GM10847 (cell line): ENCODE measurements around the gene GCGR.

Source experiments
- POLR2A ChIP-seq: IDR thresholded peaks from 2 replicates; pipeline ENCODE4 v1.6.1; 2011; ENCODE audit not compliant: insufficient read length; ENCODE audit errors: extremely low read depth

GCGR gene

GRCh38 chr17:81851423-81851822 lies 47.5 kb downstream of the GCGR start:
- TF ChIP-seq POLR2A: no peak

GRCh38 chr17:81852237-81852636 lies 48.3 kb downstream of the GCGR start:
- TF ChIP-seq POLR2A: no peak

GRCh38 chr17:81854974-81855774 lies 51.2 kb downstream of the GCGR start:
- TF ChIP-seq POLR2A: no peak

- TF ChIP-seq POLR2A: no peak
Observed at GRCh38 chr17:81858170-81858966, 54.4 kb downstream of the GCGR start.

GRCh38 chr17:81858967-81859905 lies 55.3 kb downstream of the GCGR start:
- TF ChIP-seq POLR2A: no peak

GRCh38 chr17:81859906-81860755 lies 56.2 kb downstream of the GCGR start, which contains the start of gene P4HB:
Gene P4HB (minus strand): TSS chr17:81860535. CDS start chr17:81860471, 64 bp downstream.
- peak; percentile 97 for TF ChIP-seq POLR2A

- peak; percentile 91 for TF ChIP-seq POLR2A
Observed at GRCh38 chr17:81860756-81861568, 57.0 kb downstream of the GCGR start.

GRCh38 chr17:81863123-81863675 lies 59.2 kb downstream of the GCGR start:
- TF ChIP-seq POLR2A: no peak
